Upper lobe of left lung (tissue), 6 donors: ENCODE results near the gene ERBIN. TPM values are rescaled to one million over a fixed set of nuclear protein-coding genes. Genes with fewer than 3 reads are reported as not detected.
A peak's percentile ranks its signal among the peaks of the same experiment; 100 is the strongest.

Experiments used
- ATAC-seq, 2 donors: fragments of 200-7000 bp; cut with Tn5 transposase; one replicate each; pipeline ENCODE4 v1.9.1; 2022; ENCODE audit warnings: mild to moderate bottlenecking in 2 of 2, moderate library complexity in 2 of 2; ENCODE audit not compliant: low FRiP score in 2 of 2
- DNase-seq, 2 donors: peaks; one replicate each; pipeline ENCODE4 v3.0.0-alpha.2; 2019 to 2020
- H3K27ac ChIP-seq, 4 donors: fragments of 200-600 bp; sonication (generic); one replicate each; pipeline ENCODE4 v1.5.1; 2016 to 2019
- H3K27me3 ChIP-seq, 4 donors: fragments of 200-600 bp; sonication (generic); one replicate each; pipeline ENCODE4 v1.5.1; 2017 to 2019
- H3K36me3 ChIP-seq, 4 donors: fragments of 200-600 bp; sonication (generic); one replicate each; pipeline ENCODE4 v1.5.1; 2016 to 2019
- H3K4me1 ChIP-seq, 4 donors: fragments of 200-600 bp; sonication (generic); one replicate each; pipeline ENCODE4 v1.5.1; 2018 to 2019
- H3K4me3 ChIP-seq, 4 donors: fragments of 200-600 bp; sonication (generic); one replicate each; pipeline ENCODE4 v1.5.1; 2017 to 2019; ENCODE audit warnings: mild to moderate bottlenecking in 2 of 4, moderate library complexity in 1 of 4
- H3K9me3 ChIP-seq, 4 donors: fragments of 200-600 bp; sonication (generic); one replicate each; pipeline ENCODE4 v1.5.1; 2018 to 2019
- CTCF ChIP-seq, 6 experiments: fragments of 450-650 bp in 4 of 6; fragments of 200-600 bp in 2 of 6; sonication (generic) in 2 of 6; IDR thresholded peaks; one replicate each; pipeline ENCODE4 v1.5.1; 2016 to 2019; ENCODE audit warnings: antibody characterized with exemption in 6 of 6
- EP300 ChIP-seq, 4 donors: sonication (generic); formaldehyde crosslinking; IDR thresholded peaks; one replicate each; pipeline ENCODE4 v1.5.1; 2017; ENCODE audit warnings: antibody characterized with exemption in 4 of 4, control low read depth in 2 of 4
- POLR2A ChIP-seq, 4 donors: fragments of 450-650 bp; IDR thresholded peaks; one replicate each; pipeline ENCODE4 v1.5.1; 2016 to 2017; ENCODE audit warnings: antibody characterized with exemption in 4 of 4, mild to moderate bottlenecking in 2 of 4
- POLR2AphosphoS5 ChIP-seq, 2 donors: sonication (generic); formaldehyde crosslinking; IDR thresholded peaks; one replicate each; pipeline ENCODE4 v1.5.1; 2017; ENCODE audit warnings: antibody characterized with exemption in 2 of 2
- WGBS, 2 donors: methylation state at CpG; one replicate each; pipeline ENCODE4 v1.1.5; 2017 to 2018; 5-methylcytosine and 5-hydroxymethylcytosine counted together
- total RNA-seq, 6 donors: library from RNA; depleted of rRNA in 4 of 6; stranded (reverse); fragments of >200 nt in 4 of 6; gene quantifications; one replicate each; pipeline versions ENCODE4 v1.1.0 to v1.2.1, GENCODE V29; 2016 to 2021
- donor health status: DM: no; HTN: no; CAD: no; lungs with moderate emphysema.
- donor health status: DM: no; HTN: yes; CAD: no; lungs with severe emphysema.

The ERBIN gene
- total RNA-seq, 6 donors from 2014 or later = 21.0 to 111 (median 58.2) TPM

GRCh38 chr5:65916066-65916465 is 10.3 kb upstream of the ERBIN start:
- WGBS, 2 donors = 71 to 73% methylated on average over 3 of the region's 3 CpGs
- H3K9me3 ChIP-seq = no peaks in the 10 kb centered on the region
- H3K27me3 ChIP-seq = no peaks in the 10 kb centered on the region
- no peak for TF ChIP-seq EP300 (IDR thresholded peaks at IDR 0.05)
- no peak for TF ChIP-seq CTCF (IDR thresholded peaks at IDR 0.05)
- TF ChIP-seq POLR2AphosphoS5 (IDR thresholded peaks at IDR 0.05) = no peak
- TF ChIP-seq POLR2A (IDR thresholded peaks at IDR 0.05) = no peak
- no peak overlapping the region for H3K27ac ChIP-seq
- no peak for ATAC-seq
- no peak for DNase-seq
- H3K4me1 ChIP-seq = no peaks in the 10 kb centered on the region
- no peaks in the 10 kb centered on the region for H3K36me3 ChIP-seq
- H3K4me3 ChIP-seq = no peak overlapping the region

GRCh38 chr5:65916636-65917035 is 9.7 kb upstream of the ERBIN start:
- no peak for ATAC-seq
- WGBS, 2 donors = 15 to 50% methylated on average over 1 of the region's 1 CpG
- Histone ChIP-seq H3K27ac (no peak overlapping the region), H3K36me3 (no peaks in the 10 kb centered on the region), H3K4me3 (no peak overlapping the region), H3K9me3 (no peaks in the 10 kb centered on the region), H3K27me3 (no peaks in the 10 kb centered on the region), H3K4me1 (no peaks in the 10 kb centered on the region)
- TF ChIP-seq EP300 (IDR thresholded peaks at IDR 0.05) (no peak), POLR2AphosphoS5 (IDR thresholded peaks at IDR 0.05) (no peak), CTCF (IDR thresholded peaks at IDR 0.05) (no peak), POLR2A (IDR thresholded peaks at IDR 0.05) (no peak)
- DNase-seq = no peak

- Histone ChIP-seq H3K27me3 (no peaks in the 10 kb centered on the region), H3K9me3 (no peaks in the 10 kb centered on the region), H3K4me1 (peaks cover 0 to 9% (median 4%) of the 10 kb centered on the region in 4 donors), H3K27ac (no peak overlapping the region), H3K4me3 (no peak overlapping the region), H3K36me3 (no peaks in the 10 kb centered on the region)
- no peak for TF ChIP-seq POLR2A (IDR thresholded peaks at IDR 0.05)
- no peak for TF ChIP-seq CTCF (IDR thresholded peaks at IDR 0.05)
- TF ChIP-seq EP300 (IDR thresholded peaks at IDR 0.05) = no peak
- no peak for TF ChIP-seq POLR2AphosphoS5 (IDR thresholded peaks at IDR 0.05)
- ATAC-seq (no peak), DNase-seq (no peak)
Measured at GRCh38 chr5:65919773-65920172, 6.6 kb upstream of the ERBIN start.

- Histone ChIP-seq H3K4me3 (no peak overlapping the region), H3K27me3 (no peaks in the 10 kb centered on the region), H3K27ac (no peak overlapping the region), H3K36me3 (no peaks in the 10 kb centered on the region), H3K4me1 (peaks cover under 1 to 14% (median 4%) of the 10 kb centered on the region in 4 donors), H3K9me3 (no peaks in the 10 kb centered on the region)
- 94 to 97% methylated on average over 5 of the region's 5 CpGs for WGBS, 2 donors
- TF ChIP-seq POLR2A (IDR thresholded peaks at IDR 0.05) (no peak), EP300 (IDR thresholded peaks at IDR 0.05) (no peak)
- ATAC-seq = no peak
- DNase-seq = no peak
Measured at GRCh38 chr5:65923339-65923738, 3.0 kb upstream of the ERBIN start.

GRCh38 chr5:65924366-65925043 is 1.9 kb upstream of the ERBIN start:
- no peak for DNase-seq
- H3K4me3 ChIP-seq = peak overlapping the region; percentile 70 to 93 (median 85)
- H3K4me1 ChIP-seq = peaks cover 11 to 26% (median 13%) of the 10 kb centered on the region in 4 donors
- no peak for ATAC-seq
- H3K36me3 ChIP-seq = no peaks in the 10 kb centered on the region
- peak overlapping the region; percentile 98 to 100 (median 100) for H3K27ac ChIP-seq
- H3K27me3 ChIP-seq = no peaks in the 10 kb centered on the region
- TF ChIP-seq POLR2A (IDR thresholded peaks at IDR 0.05) (no peak), CTCF (IDR thresholded peaks at IDR 0.05) (no peak), EP300 (IDR thresholded peaks at IDR 0.05) (no peak), POLR2AphosphoS5 (IDR thresholded peaks at IDR 0.05) (no peak)
- H3K9me3 ChIP-seq = no peaks in the 10 kb centered on the region
- WGBS, 2 donors = 9 to 14% methylated on average over 8 to 19 of the region's 19 CpGs
